ENCODE data around the gene TEX19.
"Not testable (repeated sequence)": the region's sequence is repeated elsewhere in the genome, so short reads cannot be mapped to it uniquely, and the experiment has no call there.

TEX19 gene

GRCh38 chr17:82371333-82372248 is 12.5 kb downstream of the TEX19 start, which contains the start of gene UTS2R:
TSS of gene UTS2R (plus strand) at chr17:82371765. CDS start at chr17:82374325, 2,560 bp downstream.
- DNase-seq (ENCODE audit: low spot score), result no peak
- TF ChIP-seq, protein P1, sequence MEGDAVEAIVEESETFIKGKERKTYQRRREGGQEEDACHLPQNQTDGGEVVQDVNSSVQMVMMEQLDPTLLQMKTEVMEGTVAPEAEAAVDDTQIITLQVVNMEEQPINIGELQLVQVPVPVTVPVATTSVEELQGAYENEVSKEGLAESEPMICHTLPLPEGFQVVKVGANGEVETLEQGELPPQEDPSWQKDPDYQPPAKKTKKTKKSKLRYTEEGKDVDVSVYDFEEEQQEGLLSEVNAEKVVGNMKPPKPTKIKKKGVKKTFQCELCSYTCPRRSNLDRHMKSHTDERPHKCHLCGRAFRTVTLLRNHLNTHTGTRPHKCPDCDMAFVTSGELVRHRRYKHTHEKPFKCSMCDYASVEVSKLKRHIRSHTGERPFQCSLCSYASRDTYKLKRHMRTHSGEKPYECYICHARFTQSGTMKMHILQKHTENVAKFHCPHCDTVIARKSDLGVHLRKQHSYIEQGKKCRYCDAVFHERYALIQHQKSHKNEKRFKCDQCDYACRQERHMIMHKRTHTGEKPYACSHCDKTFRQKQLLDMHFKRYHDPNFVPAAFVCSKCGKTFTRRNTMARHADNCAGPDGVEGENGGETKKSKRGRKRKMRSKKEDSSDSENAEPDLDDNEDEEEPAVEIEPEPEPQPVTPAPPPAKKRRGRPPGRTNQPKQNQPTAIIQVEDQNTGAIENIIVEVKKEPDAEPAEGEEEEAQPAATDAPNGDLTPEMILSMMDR (IDR thresholded peaks at IDR 0.05; ENCODE audit: extremely low read depth, missing control alignments), result no peak

DNA sequence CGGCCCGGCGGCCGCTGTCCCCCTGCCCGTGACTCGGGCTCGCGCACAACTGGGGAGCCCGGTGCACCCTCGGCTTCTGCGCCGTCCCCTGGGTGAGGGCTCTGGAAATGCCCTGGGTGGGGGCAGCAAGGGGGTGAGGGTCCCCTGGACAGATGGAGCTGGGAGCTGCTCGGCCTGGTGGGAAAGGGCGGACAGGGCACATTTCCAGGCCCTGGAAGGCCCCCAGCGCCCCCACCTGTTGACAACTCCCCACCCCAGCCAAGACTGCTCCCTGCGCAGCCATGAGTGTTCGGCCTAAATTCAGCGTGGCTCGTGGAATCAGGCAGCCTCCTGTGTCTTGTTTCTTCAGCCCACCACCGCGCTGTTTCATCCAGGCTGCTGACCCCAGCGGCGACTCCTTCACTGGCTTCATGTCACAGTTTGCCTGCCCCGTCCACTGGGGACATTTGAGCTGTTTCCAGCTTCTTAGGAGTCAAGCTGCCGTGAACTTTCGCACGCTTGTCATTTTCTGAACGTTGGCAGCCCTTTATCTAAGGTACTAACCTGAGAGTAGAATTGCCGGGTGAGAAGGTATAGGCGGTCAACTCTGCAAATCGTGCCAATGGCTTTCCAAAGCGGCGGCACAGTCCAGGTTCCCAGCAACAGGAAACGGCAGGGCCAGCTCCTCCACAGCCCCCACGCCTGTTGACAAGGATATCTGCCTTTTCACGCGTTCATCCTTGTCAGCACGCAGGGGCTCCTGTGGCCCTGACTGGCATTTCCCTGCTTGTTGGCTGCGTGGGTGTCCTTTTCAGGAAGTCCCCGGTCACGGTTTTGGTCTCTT is 13.4 kb downstream of the TEX19 start:
- TF ChIP-seq, protein P1 (IDR thresholded peaks at IDR 0.05; ENCODE audit: extremely low read depth, missing control alignments), result no peak
- peak; percentile 71 for DNase-seq (ENCODE audit: low spot score)

DNA sequence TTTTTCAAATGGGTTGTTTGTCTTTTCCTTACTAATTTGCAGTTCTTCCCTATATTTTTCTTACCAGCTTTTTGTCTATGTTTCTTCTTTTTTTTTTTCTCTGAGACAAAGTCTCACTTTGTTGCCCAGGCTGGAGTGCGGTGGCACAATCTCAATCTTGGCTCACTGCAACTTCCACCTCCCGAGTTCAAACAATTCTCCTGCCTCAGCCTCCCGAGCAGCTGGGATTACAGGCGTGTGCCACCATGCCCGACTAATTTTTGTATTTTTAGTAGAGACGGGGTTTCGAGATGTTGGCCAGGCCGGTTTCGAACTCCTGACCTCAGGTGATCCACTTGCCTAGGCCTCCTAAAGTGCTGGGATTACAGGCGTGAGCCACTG is 14.0 kb downstream of the TEX19 start:
- DNase-seq (ENCODE audit: low spot score), result not testable (repeated sequence)

DNA sequence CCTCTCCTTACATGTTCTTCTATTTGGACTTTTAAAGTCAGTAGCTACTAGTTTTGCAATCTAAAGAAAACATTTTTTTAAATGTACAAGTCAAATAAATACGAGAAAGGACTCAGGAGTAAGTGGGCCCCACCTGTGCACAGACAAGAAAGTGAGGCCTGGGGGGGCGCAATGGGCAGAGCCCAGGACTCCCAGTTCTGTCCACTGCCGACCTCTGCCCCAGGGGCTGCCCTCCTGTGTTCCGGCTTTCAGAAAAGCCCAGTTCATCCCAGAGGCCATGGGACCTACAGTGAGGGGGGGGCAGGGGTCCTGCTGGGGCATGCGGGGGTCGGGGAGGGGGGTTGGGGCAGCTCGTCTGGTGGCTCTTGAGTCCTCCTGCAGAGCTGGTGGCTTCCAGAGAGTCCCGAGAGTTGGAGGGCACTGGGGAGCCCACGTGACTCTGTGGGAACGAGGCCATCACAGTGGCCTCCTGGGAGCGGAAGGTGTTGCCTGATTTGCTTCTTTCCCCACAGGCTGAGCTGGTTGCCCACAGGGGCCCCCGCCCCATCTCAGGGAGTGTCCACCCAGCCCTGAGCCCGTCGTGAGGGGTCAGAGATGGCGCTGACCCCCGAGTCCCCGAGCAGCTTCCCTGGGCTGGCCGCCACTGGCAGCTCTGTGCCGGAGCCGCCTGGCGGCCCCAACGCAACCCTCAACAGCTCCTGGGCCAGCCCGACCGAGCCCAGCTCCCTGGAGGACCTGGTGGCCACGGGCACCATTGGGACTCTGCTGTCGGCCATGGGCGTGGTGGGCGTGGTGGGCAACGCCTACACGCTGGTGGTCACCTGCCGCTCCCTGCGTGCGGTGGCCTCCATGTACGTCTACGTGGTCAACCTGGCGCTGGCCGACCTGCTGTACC is 14.9 kb downstream of the TEX19 start:
- TF ChIP-seq, protein P1 (IDR thresholded peaks at IDR 0.05; ENCODE audit: extremely low read depth, missing control alignments), result no peak
- DNase-seq (ENCODE audit: low spot score), result no peak

- DNase-seq (ENCODE audit: low spot score), result no peak
- TF ChIP-seq, protein P1 (IDR thresholded peaks at IDR 0.05; ENCODE audit: extremely low read depth, missing control alignments), result no peak
Observed at GRCh38 chr17:82374626-82375331, 15.7 kb downstream of the TEX19 start.

GRCh38 chr17:82375359-82376041 is 16.5 kb downstream of the TEX19 start:
- no peak for DNase-seq (ENCODE audit: low spot score)
- TF ChIP-seq, protein P1 (IDR thresholded peaks at IDR 0.05; ENCODE audit: extremely low read depth, missing control alignments), result no peak
